Embryonic facial prominence (tissue), 1 donor: Measurements from ENCODE around the gene TPRG1.

Experiments
- DNase-seq: peaks from one replicate; pipeline ENCODE4 v3.0.0-alpha.2; 2016; ENCODE audit errors: extremely low spot score

Gene TPRG1

DNA sequence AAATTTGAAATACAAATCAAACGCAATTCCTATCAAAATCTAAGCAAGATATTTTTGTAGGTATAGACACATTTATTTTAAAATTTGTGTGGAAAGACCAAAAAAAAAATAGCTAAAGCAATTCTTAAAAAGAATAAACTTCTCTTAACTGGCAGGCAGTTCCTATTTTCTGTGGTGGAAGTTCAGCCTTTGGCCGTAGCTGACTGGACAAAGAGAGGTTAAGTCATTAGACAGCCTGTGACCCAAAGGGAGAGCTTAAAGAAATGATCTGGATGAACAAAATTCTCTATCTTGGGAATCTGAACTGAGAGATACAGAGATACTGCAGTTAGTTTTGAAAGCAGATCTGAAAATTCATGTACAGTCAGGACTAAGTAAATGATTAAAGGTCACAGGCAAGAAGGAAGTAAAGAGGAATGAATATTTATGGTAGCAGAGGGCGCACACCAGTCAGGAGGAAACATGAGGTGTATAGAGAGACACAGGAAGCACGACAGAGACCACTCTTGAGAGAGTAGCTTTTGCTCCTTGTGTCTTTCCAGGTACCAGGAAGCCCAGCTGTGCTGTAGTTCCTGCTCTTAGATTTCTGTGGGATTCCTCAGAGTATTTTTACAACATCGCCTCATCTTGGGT, 57.5 kb downstream of the TPRG1 start:
- no peak for DNase-seq

DNA sequence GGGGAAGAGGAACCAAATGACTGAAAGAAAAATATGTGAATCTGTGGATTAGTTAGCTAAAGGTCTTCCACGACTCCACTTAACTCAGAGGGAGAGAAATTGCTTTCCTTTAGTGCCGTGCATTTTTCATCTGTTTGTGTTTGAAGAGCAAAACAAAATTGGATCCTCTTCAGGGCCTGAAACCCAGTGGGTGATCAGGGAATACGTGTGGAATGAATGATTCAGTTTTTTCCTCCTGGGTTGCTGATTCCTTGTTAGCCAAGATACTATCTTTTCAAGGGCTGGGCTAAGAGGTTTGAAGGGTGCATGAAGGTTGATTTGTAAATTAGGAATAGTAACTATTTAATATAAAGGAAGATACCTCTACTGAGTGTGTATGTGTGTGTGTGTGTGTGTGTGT, 61.0 kb downstream of the TPRG1 start:
- no peak for DNase-seq

DNA sequence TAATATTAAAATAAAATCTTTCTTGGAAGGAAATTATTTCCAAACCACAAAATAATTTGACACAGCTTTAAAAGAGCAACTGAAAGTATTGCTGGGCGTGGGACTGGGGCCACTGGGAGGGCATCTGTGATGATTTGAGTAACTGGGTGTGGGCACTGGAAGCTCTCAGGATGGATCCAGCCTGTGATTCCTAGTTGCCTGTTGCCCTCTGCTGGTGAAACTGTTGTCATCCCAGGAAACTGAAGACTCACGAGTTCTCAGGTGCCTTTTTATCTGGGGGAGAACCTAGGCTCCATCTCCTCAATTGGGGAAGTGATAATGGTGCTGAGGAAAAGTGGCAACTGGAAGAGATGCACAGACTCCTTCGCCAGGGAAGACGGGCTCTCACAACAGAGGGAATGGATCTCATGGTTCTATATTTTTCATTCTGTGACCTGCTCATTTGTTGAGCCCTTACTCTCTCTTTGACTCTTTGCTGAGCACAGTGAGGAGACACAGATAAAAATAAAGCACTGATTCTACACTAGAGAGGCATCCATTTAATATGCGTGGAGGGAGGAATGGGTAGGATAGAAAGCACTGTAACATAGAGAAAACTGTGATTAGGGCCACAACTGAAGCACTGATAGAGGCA, 61.6 kb downstream of the TPRG1 start:
- peak; percentile 45 for DNase-seq

DNA sequence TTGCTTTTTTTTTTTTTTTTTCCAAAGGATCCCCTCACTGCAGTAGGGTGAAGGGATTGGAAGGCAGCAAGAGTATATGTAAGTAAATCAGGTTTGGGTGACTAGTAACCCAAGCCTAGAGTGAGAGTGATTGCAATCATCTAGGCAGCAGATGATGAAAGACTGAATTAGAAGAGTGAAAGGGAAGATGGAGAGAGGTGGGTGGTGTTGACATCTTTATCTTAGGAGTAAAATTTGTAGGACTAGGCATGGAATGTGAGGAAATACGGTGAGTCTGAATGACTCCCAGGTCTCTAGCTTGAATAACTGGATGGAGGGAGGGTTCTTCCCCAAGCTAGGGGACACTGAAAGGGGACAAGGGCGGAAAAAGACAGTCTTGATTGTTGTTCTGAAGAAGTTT, 63.4 kb downstream of the TPRG1 start:
- no peak for DNase-seq

DNA sequence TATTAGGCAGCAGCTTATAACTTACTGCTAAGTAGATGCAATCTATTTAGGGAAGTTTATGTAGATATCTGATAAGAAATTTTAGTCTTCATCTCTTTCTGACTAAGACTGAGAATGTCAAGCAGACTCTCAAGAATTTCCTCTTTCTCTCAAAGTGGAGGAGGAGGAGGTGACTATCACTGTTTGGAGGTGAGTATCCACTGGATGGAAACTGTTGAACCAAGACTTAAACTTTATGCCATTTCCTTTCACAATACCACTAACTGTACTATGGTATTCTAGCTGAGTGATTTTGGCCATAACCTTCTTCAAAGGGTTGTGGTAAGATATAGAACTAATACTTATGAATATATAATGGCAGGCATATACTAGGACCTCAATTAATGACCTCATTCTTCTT, 64.6 kb downstream of the TPRG1 start:
- DNase-seq: no peak

DNA sequence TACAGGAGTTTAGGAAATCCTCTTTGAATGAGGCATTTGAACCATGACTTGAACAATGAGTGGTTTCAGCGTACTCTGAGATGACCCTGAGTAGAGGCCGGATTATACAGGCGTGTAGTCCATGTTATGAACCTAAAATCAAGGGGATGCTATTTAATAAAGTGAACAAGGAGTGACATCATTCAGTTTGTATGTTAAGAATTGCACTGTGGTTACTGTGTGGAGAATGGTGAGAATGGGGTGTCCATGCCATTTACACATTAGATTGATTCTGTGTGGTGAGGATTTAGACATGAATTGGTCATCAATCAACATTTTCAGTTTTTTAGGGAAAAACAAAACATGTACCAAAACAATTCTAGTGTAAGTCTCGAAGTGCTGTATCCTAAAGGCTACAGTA, 65.8 kb downstream of the TPRG1 start:
- no peak for DNase-seq

DNA sequence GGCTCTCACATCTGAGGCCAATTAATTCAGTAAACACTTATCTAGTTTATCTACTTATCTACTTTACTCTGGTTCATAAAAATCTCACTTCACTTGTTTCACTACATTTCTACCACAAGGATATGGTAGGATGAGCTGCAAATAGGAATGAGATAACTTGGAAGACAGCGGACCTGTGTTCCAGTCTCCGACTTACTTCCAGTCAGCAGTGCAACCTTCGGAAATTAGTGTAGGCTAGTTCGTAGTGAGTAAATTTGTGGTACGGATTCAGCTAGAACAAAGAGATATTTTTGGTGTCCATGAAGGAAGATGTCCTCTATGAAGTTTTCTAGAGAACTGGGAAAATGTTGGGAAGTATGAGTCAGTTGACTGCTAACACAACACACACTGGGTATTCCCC, 66.3 kb downstream of the TPRG1 start:
- no peak for DNase-seq

DNA sequence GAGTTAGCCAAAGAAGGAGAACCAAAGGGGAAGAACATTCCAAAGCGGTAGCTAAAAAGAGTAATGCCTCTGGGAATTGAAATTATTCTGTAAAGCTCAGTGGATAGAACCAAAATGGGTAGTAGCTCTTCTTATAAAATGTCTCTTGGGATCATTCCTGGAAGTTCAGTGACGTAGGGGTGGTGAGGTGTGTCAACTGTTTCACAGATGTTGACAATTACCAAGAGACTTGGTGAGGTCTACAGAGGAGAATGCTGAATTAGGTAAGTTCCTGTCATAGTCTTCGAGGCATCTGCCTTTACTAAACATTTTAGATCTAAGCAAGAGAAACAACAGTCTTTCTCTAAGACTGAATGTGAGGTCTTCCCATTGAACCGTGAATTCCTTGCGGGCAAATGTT, 67.8 kb downstream of the TPRG1 start:
- no peak for DNase-seq

DNA sequence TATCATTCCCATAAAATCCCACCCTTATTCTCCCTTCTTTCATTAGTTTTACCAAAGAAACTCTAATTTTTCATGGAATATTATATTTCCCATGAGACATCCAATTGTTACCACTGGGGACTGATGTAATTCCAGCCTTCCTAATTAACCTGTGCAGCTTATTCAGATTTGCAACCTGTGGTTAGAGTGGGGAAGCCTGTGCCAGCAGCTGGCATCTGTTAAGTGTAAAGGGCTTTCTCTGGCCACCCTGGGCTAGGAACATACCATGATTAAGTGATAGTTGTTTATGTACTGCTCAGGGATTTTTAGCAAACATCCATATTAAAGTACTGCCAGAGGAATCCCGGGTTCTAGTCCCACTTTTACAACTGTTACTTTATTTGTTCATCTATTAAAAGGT, 78.2 kb downstream of the TPRG1 start:
- no peak for DNase-seq

DNA sequence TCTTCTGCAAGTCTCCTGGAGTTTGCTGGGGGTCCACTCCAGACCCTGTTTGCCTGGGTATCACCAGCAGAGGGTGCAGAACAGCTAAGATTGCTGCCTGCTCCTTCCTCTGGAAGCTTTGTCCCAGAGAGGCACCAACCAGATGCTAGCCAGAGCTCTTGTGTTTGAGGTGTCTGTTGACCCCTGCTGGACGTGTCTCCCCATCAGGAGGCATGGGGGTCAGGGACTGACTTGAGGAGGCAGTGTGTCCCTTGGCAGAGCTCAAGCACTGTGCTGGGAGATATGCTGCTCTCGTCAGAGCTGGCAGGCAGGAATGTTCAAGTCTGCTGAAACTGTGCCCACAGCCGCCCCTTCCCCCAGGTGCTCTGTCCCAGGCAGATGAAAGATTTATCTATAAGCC, 86.5 kb downstream of the TPRG1 start:
- no peak for DNase-seq

DNA sequence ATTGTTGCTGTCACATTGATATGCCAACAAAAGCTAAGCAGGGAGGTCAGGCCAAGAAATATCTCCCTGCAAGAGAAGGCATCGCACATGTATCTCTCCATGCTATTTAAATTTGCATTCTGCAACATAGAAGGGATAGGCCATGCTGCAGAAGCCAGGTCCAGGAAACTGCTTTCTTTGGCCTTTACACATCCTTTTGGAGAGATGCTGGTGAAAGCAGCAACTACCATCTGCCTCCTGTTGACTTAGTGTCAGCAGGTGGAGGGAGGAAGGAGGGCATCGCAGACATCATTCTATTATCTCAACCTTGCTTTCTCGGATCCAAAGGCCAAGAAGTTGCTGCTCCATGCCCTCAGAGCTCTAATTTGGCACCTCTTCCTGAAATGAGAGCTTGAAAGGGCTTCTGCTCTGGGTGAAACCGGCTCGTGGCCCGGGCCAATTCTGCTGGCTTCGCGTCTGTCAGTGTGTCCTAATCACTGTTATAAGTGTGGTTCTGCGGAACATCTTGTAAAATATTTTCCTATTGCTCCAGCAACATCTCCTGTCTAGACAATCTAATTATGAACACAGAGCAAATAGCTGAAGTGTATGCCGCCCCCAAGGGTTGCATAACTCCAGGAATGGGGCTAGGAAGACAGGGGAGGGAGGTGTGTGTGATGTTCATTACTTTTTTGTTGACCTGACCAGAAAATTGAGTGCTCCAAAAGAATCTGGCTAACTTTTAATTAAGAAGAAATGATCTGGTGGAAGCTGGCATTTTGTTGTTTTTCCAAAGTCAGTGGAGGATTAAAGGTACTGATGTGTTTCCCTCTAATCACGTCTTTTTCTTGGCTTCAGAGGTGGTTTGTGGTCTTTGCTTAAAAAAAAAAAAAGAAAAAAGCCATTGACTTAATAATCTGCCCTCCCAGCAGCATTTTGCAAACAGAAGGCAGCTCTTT, 89.1 kb downstream of the TPRG1 start:
- no peak for DNase-seq

DNA sequence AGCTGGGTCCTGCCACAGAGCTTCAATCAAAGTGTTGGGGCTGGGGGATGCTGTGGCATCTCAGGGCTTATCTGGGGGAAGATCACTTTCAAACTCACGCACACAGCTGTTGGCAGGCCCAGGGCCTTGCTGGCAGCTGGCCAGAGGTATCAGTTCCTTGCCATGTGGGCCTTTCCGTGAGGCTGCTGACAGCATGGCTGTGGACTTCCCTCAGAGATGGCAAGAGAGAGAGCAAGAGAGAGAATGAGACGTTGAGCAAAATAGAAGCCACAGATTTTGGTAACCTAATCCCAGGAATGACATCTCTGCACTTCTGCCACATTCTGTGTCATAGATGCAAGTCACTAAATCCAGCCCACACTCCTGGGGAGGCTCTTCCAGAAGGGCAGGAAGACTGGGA, 91.0 kb downstream of the TPRG1 start:
- DNase-seq: no peak

DNA sequence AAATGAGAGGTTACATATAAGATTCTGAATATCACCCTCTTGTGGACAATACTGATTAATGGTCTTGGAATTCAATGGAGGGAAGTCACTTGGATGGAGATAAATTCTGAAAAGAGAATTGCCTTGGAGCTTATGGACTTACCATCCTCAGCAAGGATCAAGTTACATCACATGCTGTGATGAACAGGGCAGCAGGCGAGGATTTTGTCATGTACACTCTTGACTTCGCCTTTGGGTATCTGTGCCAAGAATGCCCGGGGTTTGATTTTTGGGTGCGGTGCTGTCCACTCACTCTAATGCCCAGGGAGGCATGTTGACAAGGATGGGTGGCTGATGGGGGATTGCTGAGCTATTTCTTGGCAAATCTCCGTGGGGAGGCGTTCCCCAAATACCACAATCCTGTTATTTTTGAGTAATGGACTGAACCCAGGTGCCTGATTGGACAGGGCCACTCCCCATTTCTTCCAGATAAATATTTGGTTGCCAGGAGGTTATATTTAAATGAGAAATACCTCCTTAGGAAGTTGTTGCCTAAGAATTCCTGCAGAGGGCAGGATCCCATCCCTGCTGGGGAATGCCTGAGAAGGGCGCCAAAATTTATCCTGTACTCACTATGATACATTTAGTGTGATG, 96.3 kb downstream of the TPRG1 start:
- no peak for DNase-seq

DNA sequence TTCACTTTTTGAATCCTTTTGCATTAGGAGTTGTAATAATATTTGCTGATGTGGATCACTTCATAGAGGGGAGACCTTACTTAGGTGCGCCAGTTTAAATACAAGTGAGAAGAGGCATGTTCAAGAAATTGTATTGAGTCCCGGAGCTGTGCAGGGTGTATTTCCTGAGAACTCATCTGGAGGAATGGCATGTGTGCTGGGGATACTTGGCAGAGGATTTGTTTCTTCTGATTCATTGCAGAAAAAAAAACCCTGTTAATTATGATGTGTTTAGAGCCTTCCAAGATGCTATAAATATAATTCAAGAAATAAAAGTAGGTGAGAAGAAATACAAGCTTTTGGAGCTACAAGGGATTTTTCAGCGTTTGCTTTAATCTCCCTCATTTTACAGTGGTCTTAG, 97.6 kb downstream of the TPRG1 start:
- DNase-seq: no peak

DNA sequence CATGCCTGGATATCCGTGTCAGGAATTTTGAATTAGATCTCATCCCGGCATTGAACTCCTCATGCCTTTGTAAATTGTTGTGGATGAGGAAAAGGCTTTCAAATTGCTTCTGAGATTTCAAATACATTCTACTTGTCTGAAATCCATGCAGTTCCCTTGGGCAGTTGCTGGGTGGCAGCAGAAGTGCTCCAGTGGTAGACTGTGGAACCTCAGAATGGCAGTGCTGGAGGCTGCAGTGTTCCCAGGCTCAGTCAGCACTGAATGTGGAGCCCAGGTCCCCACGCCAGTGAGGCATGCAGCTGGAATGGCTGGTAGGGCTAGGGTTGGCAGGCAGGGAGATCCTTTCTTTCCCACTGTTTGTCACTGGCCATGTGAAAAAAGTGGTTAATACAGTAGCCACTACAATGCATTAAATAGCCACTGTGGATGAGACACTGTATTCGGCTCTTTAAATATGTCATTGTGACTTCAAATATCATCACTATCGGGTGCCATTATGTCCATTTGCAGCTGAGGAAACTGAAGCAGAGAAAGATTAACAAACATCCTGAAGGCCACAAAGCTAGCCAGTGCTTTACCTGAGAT, 98.6 kb downstream of the TPRG1 start:
- no peak for DNase-seq

DNA sequence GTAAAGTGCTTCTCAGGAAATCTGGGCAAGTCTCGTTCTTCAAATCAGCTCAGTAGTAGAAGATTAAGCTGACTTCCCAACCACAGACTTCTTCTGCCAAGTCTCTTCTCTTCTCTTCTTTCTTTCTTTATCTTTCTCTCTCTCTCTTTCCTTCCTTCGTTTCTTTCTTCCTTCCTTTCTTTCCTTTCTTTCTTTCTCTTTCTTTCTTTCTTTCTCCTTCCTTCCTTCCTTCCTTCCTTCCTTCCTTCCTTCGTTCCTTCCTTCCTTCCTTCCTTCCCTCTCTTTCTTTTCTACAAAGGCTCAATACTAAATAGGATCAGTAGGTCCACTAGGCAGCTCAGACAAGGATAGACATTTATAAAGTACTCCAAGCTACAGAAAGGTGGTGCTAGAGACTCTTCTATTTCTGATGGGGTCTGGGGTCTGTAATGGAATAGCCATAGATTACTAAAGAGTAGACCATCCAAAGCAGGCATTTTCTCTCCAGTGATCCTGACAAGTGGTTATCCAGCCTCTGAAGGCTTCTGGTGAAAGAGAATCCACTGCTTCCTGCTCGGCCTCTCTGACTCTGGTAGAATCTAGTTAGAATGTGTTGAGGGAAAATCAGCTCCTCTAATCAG, 100.8 kb downstream of the TPRG1 start:
- no peak for DNase-seq

DNA sequence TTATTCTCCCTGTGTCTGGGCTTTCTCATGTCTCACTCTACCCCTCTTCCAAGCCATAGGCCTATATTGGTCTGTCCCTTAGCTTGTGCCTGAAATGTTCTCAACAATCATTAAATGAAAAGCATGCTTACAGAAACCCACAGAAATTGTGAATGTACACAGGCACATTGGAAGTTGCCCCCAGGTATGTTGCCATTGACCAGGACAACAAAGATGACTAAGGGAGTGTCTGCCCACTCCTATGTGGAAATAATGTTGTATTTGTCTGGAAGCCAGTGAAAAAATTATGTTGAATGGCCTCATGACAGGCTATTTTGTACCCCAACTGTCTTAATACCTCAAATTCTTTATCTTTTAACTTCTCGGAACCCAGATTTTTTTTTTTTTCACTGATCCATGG, 102.0 kb downstream of the TPRG1 start:
- DNase-seq: no peak

DNA sequence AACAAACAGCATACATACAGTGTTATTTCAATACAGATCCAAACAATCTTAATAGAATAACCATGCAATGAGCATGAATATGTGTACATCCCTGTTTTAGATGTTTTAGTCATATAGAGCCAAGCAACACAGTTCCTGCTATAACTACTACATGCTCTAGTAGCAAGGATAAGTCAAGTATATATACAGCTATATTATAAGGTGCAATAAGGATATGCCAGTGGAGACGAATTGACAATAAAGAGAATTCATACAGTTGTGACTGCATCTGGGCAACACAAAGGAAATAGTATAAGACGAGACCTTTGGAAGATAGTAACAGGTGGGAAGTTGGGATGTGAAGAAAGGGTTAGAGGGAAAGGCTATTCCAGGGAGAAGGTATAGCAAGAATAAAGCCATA, 103.4 kb downstream of the TPRG1 start:
- no peak for DNase-seq

DNA sequence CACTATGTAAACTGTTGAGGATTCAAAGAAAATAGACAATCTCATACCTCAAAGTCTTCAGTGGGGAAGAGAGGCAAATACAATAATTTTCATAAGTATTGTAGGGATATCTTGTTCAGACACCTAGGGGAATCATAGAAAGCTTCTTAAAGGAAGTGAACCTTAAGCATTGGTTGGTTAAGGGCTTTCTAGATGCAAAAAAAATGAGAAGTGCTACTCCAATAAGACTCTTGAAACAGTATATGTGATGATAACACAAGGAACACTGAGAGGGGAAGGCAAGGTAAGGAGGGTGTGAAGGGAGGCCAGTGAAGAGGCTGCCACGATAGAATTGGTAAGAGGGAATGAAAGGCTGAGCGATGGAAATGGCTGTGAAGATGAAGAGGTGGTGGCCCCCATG, 104.1 kb downstream of the TPRG1 start:
- DNase-seq: no peak

DNA sequence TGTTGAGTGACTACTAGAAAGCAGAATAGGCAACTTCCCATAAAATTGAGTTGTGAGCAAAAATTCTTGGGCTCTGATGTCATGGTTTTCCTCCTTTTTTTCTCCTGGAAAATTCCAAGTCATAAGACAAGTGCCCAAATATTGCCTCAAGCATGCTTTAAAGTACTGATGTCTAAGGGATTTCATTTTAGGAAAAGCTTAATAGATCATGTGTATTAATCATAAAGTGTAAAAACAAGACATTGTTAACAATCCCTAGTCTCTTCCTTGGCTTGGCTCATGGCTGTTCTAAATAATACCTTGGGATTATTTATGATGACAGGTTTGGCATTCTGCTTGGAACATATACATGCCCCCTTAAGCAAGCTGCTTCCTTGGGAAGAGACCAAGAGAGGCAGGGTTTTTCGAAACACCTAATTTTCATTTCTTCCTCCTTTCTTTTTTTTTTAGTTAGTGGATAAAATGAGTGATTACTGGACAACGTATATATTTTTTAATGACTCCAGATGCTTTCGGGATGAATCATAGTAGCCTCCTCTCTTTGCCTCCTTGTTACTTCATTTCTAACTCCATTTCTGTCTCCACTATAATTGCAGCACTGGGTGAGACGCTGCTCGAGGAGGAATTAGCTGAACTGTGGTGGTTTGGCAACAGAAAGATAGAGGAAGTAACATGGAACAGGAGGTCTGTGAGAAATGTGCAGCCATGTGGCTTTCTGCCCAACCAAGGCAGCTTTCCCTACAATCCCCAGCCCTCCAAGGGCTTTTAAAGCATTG, 104.9 kb downstream of the TPRG1 start:
- DNase-seq: no peak

DNA sequence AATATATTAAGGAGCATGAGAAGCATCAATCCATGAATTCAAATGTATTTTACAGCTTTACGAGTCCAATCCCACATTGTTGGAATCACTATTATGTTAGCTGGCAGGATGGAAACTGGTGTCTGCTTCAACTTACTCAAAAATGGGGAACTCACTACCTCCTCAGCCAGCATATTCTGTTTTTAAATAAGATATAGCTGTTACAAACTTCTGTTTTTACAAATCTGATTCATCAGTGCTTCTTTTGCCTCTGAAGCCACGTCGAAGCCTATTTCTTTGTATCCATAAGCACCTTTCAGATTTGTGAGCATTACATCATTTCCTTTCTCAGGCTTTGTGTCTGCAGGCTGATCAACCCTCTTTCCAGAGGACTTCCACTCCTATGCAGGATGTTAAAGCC, 105.9 kb downstream of the TPRG1 start:
- no peak for DNase-seq
